Effector memory CD8-positive, alpha-beta T cell (primary cell): Measurements from ENCODE around the gene ACAD8.

Source experiments
- ATAC-seq: fragments of 150-1000 bp; cut with Tn5 transposase; replicated peaks from 2 replicates; pipeline ENCODE4 v1.10.0; 2021; ENCODE audit warnings: mild to moderate bottlenecking, moderate library complexity
- DNase-seq, 3 experiments: peaks; one replicate each; pipeline ENCODE4 v3.0.0; 2021
- H3K27ac Mint-ChIP-seq, 2 donors: one replicate each; pipeline ENCODE4 v1.8.0; 2022; ENCODE audit warnings: mild to moderate bottlenecking in 2 of 2, mixed read lengths in 2 of 2, moderate library complexity in 2 of 2
- H3K27me3 Mint-ChIP-seq, 2 donors: one replicate each; pipeline ENCODE4 v1.8.0; 2022; ENCODE audit warnings: mixed read lengths in 2 of 2
- H3K36me3 Mint-ChIP-seq: one replicate; pipeline ENCODE4 v1.8.0; 2022; ENCODE audit warnings: mild to moderate bottlenecking, moderate library complexity, mixed read lengths; ENCODE audit not compliant: insufficient read depth
- H3K4me1 Mint-ChIP-seq, 2 donors: one replicate each; pipeline ENCODE4 v1.8.0; 2022; ENCODE audit warnings: low read depth in 2 of 2, mixed read lengths in 2 of 2
- H3K4me3 Mint-ChIP-seq, 2 donors: one replicate each; pipeline ENCODE4 v1.8.0; 2022; ENCODE audit warnings: mild to moderate bottlenecking in 2 of 2, mixed read lengths in 2 of 2, moderate library complexity in 2 of 2
- H3K9me3 Mint-ChIP-seq, 2 donors: one replicate each; pipeline ENCODE4 v1.8.0; 2022; ENCODE audit warnings: mixed read lengths in 2 of 2

Gene ACAD8

DNA sequence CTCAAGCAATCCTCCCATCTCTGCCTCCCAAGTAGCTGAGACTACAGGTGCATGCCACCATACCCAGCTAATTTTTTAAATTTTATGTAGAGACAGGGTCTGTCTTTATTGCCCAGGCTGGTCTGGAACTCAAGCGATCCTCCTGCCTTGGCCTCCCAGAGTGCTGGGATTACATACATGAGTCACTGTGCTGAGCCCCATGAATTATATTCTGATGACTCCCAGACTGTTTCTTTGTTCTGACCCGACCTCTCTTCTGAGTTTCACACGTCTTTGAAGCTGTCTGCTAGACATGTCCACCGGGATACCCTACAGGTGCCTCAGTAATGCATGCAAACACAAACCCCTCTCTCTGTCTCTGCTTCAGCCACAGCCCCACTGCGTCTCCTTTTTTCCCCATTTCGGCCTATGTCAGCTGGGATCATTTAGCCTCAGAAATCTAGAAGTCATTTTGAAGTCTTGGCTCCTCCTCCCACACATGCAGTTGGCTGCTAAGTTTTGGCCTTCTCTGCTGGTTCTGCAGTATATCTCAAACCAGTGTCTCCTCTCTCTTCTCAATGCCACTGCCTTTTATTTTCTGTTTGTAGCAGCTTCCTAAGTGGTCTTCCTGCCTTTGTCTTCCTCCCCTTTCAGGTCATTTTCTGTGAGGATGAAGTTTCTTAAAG, 24.1 kb upstream of the ACAD8 start:
- no peak for DNase-seq
- Mint-ChIP-seq H3K27ac (peak overlapping the region in 1 of 2 donors; percentile 36), H3K27me3 (no peaks in the 10 kb centered on the region), H3K36me3 (peaks cover 5% of the 10 kb centered on the region), H3K4me3 (peak overlapping the region; percentile 26 to 93), H3K4me1 (peaks cover 63 to 76% of the 10 kb centered on the region in 2 donors), H3K9me3 (no peaks in the 10 kb centered on the region)
- no peak for ATAC-seq

DNA sequence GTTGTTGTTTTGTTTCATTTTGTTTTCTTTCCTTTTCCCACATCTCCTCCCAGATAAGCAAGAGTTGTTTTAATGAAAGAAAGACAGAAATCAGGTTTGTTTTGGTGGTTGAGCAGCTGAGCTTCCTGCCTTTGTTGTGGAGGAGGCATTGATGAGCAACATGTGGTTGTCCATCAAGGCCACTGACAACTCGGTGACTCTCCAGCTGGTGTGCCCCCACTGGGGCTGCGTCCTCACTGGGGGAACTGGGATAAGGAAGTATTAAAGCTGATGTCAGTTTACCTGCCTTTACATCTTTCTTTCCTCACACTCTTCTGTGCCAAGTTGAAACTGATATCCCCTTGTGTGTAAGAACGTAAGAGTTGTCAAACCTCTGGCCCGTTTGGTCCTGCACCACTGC, 23.0 kb upstream of the ACAD8 start:
- Mint-ChIP-seq H3K9me3 (no peaks in the 10 kb centered on the region), H3K36me3 (peaks cover 14% of the 10 kb centered on the region), H3K27ac (peak overlapping the region; percentile 19 to 69), H3K4me1 (peaks cover 61 to 72% of the 10 kb centered on the region in 2 donors), H3K4me3 (peak overlapping the region; percentile 26 to 93), H3K27me3 (no peaks in the 10 kb centered on the region)
- ATAC-seq (no peak), DNase-seq (no peak)

DNA sequence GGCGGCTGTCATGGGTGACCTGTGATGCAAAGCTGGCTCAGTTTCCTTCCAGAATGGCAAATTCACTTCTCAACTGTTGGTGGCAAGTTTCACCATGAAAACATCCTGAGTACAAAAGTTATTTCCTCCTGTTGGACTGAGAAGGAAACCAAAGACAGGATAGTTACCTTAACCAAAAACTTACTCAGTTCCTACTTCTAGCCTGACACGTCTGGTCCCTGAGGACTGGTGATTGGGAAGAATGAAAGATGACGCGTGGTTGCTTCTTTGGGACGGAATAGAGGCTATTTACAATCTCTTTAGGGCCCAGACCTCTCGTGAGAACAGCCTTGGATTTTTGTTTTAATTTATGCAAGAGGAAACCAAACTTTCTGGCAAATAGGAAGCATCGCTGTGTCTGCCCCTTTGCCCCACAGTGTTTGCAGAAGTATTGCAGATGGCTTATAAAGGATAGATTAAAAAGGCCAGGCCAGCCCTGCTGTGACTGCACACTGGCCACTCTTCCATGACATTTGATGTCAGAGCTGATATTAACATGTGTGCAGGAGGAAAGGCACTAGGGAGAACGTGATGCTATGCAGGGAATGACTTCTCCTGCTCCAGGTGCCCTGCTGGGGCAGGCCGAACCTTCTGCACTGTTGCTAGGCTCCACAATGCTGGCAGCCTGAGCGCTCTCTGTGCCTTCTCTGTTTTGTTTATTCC, 21.3 kb upstream of the ACAD8 start:
- H3K27ac Mint-ChIP-seq = peak overlapping the region in 1 of 2 donors; percentile 77
- H3K4me3 Mint-ChIP-seq = peak overlapping the region; percentile 33 to 65

DNA sequence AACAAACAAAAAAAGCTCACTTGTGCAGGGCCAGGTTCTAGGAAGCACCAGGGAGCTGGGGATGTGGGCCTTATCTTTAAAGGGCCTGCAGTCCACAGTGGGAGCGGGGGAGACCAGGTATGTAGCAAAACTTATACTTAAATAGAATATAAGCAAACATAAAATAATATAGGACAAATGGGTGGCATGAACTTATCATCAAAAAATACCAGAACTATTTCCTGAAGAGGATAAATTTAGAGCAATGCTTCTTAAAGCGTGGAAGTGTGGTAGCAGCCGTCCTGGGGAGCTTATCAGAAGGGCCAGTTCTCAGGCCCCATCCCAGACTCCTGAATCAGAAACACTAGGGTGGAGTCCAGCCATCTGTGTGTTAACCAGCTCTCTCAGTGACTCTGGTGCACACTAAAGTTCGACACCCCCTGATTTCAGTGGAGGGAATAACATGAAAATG, 19.6 kb upstream of the ACAD8 start:
- no peak overlapping the region for H3K4me3 Mint-ChIP-seq
- no peaks in the 10 kb centered on the region for H3K27me3 Mint-ChIP-seq
- no peak for DNase-seq
- H3K9me3 Mint-ChIP-seq = no peaks in the 10 kb centered on the region
- peak overlapping the region in 1 of 2 donors; percentile 77 for H3K27ac Mint-ChIP-seq
- peaks cover 29% of the 10 kb centered on the region for H3K36me3 Mint-ChIP-seq
- peaks cover 32 to 46% of the 10 kb centered on the region in 2 donors for H3K4me1 Mint-ChIP-seq
- no peak for ATAC-seq

More for the DNA sequence above, 21.3 kb upstream of the ACAD8 start:
- no peak for DNase-seq
- Mint-ChIP-seq H3K27me3 (no peaks in the 10 kb centered on the region), H3K4me1 (peaks cover 46 to 60% of the 10 kb centered on the region in 2 donors), H3K36me3 (peaks cover 24% of the 10 kb centered on the region), H3K9me3 (no peaks in the 10 kb centered on the region)
- no peak for ATAC-seq

DNA sequence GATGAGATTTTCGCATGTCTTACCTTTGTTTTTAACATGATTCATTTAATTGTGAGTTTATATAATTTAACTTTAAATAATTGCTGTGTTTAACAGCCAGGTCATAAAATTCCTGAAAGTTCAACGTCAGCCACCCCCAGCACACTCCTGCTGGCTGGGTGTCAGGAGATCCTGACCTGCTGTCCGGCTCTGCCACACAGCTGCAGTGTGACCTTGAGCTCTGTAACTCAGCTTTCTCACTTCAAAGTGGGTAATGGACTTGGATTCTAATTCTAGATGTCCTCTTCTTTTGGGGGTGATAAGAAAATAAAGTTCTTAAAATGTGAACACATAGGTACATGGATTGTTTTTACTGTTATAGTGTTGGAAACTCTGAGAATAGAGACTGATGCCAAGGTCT, 18.0 kb upstream of the ACAD8 start:
- Mint-ChIP-seq H3K4me3 (no peak overlapping the region), H3K4me1 (peaks cover 17 to 30% of the 10 kb centered on the region in 2 donors), H3K27me3 (no peaks in the 10 kb centered on the region), H3K9me3 (no peaks in the 10 kb centered on the region), H3K27ac (no peak overlapping the region), H3K36me3 (peaks cover 32% of the 10 kb centered on the region)
- ATAC-seq (no peak), DNase-seq (no peak)

DNA sequence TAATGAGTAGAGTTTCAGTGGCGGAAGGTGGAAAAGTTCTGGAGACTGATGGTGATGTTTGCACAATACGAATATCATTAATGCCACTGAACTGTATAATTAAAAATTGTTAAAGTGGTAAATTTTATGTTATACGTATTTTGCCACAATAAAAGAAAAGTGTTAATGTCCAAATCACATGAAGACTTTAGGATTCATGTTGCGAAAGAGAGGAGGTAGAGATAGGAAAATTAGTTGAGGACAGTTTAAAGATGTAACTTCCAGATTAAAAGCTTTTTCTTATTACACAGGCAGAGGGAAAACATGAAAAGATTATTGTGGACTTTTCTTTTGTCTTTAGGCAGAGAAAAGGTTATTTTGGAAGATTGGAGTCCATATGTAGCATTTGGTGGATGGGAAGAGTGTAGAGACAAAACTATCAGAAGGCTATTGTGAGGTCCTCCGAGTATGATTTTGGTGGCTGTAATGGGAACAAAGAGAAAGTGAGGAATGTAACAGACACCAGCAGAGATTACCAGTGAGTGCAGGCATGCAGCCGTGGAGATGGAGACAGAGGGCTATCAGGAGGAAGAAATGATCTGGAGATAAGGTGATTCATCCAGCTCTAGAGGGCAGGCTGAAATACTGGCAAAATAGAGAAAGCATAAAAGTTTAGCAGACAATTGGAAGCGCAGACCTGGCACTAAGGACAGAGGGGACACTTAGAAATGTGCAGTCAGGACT, 16.4 kb upstream of the ACAD8 start:
- Mint-ChIP-seq H3K36me3 (peaks cover 37% of the 10 kb centered on the region), H3K4me3 (no peak overlapping the region), H3K27ac (peak overlapping the region; percentile 3 to 64), H3K4me1 (peaks cover 12 to 16% of the 10 kb centered on the region in 2 donors), H3K9me3 (no peaks in the 10 kb centered on the region), H3K27me3 (no peaks in the 10 kb centered on the region)
- ATAC-seq = no peak
- no peak for DNase-seq

DNA sequence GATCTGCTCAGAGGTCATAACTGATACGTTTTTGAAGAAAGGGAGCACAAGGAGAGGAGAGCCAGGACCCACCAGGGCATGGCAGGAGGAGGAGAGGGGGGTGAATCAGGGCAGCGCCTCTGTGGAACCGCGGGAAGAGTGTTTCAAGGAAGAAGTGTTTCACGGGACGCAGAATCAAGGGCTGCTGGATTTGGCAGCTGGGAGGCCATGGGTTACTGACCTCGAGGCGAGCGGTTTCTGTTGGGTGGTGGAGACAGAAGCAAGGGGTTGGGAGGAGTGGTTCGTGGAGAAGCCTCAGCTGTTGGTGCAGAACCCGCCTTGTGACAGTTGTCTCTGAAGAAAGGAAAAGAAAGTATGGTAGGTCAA, 15.8 kb upstream of the ACAD8 start:
- Mint-ChIP-seq H3K4me1 (peaks cover 8 to 11% of the 10 kb centered on the region in 2 donors), H3K27me3 (no peaks in the 10 kb centered on the region), H3K27ac (no peak overlapping the region), H3K9me3 (no peaks in the 10 kb centered on the region), H3K4me3 (no peak overlapping the region), H3K36me3 (peaks cover 39% of the 10 kb centered on the region)
- DNase-seq = no peak
- ATAC-seq = no peak

DNA sequence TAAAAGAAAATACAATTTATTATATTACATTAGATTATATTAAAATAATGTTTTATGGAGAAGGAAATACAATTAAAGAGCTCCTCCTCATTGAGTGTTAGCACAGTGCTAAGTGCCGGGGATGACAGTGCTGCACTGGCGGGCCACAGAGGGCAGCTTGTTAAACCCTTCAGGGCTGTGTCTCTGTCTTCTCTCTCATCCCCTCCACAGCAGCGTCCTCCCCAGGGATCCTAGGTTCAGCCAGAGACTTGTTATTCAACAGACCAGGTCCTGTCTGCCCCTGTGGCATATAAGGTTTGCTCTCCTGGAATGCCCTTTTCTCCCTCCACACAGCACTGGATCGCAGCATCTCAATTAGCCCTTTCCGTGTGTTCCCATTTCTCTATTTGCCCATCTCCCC, 14.4 kb upstream of the ACAD8 start:
- Mint-ChIP-seq H3K4me3 (no peak overlapping the region), H3K9me3 (no peaks in the 10 kb centered on the region), H3K27ac (no peak overlapping the region), H3K36me3 (peaks cover 49% of the 10 kb centered on the region), H3K27me3 (no peaks in the 10 kb centered on the region), H3K4me1 (peaks cover 0 to 5% of the 10 kb centered on the region in 2 donors)
- no peak for DNase-seq
- no peak for ATAC-seq

DNA sequence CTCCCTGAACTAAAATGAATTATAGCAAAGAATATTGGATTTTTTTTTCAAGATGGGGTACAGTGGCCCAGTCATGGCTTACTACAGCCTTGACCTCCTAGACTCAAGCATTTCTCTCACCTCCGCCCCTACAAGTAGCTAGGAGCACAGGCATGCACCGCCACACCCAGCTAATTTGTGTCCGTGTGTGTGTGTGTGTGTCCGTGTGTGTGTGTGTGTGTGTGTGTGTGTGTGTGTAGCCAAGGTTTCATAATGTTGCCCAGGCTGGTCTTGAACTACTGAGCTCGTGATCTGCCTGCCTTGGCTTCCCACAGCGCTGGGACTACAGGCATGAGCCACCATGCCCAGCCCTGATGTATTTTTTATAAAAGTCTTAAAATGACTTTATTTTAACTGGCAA, 12.8 kb upstream of the ACAD8 start:
- Mint-ChIP-seq H3K9me3 (no peaks in the 10 kb centered on the region), H3K4me3 (no peak overlapping the region), H3K36me3 (peaks cover 49% of the 10 kb centered on the region)

DNA sequence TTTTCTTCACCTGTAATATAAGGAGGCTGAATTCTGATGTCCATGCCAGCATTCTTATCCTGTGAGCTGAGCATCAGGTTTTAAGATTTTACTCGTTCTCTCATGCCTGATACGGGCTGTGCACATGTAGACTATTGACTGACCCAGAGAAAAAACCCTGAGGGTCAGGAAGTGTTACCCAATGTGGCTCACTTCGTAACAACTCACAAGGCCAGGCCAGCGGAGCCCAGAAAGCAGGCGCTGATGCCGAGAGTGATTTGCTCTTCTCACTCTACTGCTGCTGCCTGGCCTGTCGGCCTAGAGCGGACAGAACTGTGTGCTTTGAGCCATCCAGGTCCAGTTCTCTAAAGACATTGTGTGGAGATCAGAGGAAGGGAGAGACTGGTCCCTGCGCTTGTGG, 11.0 kb upstream of the ACAD8 start:
- Mint-ChIP-seq H3K9me3 (no peaks in the 10 kb centered on the region), H3K27ac (peak overlapping the region in 1 of 2 donors; percentile 35), H3K36me3 (peaks cover 47% of the 10 kb centered on the region), H3K4me3 (no peak overlapping the region), H3K27me3 (no peaks in the 10 kb centered on the region), H3K4me1 (no peaks in the 10 kb centered on the region)
- ATAC-seq (no peak), DNase-seq (no peak)

More for the DNA sequence above, 12.8 kb upstream of the ACAD8 start:
- Mint-ChIP-seq H3K27ac (no peak overlapping the region), H3K27me3 (no peaks in the 10 kb centered on the region), H3K4me1 (peaks cover 0 to 5% of the 10 kb centered on the region in 2 donors)
- DNase-seq (no peak), ATAC-seq (no peak)

DNA sequence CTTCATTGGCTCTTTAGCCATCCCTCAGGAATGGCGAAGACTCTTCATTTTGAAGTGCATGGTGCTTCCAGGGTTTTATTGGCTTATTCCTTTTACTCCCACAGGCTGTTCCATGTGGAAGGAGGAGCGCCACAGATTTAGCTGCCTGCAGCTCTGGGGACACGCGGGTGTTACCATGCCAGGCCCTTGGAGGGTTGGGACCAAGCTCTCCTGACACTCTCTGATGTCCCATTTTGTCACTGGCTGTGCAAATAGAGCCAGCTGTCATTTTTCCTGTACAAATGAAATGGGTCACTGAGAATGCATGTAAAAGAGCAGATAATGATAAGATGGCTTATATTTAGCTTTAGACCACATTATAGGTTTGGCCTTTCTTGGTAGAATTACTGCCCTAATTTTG, 9.5 kb upstream of the ACAD8 start:
- peaks cover 56% of the 10 kb centered on the region for H3K36me3 Mint-ChIP-seq
- peak overlapping the region in 1 of 2 donors; percentile 75 for H3K27ac Mint-ChIP-seq
- H3K4me3 Mint-ChIP-seq = no peak overlapping the region
- H3K27me3 Mint-ChIP-seq = no peaks in the 10 kb centered on the region
- ATAC-seq (no peak), DNase-seq (no peak)
- no peaks in the 10 kb centered on the region for H3K4me1 Mint-ChIP-seq
- H3K9me3 Mint-ChIP-seq = no peaks in the 10 kb centered on the region

DNA sequence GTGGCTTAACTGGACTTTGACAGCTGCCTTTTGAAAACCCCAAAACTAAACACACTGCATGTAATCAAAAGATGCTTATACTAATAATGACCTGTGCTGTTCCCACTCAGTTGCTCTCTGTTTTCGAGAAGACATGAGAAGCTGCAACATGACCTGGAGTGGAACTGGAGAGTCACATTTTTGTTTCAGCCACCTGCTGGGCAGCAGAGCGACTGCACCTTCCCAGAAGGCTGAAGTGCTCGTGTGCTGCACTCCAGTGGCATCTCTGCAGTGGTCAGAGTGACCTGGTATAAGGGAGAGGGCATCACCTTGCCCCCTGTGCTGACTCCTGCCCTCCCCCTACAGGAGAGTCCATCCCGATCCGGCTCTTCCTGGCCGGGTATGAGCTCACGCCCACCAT, 8.8 kb upstream of the ACAD8 start:
- Mint-ChIP-seq H3K9me3 (no peaks in the 10 kb centered on the region), H3K27ac (peak overlapping the region; percentile 26 to 75), H3K4me3 (no peak overlapping the region), H3K27me3 (no peaks in the 10 kb centered on the region), H3K36me3 (peaks cover 57% of the 10 kb centered on the region), H3K4me1 (no peaks in the 10 kb centered on the region)
- peak in 1 of 3 experiments; percentile 24 for DNase-seq
- peak; percentile 63 for ATAC-seq

DNA sequence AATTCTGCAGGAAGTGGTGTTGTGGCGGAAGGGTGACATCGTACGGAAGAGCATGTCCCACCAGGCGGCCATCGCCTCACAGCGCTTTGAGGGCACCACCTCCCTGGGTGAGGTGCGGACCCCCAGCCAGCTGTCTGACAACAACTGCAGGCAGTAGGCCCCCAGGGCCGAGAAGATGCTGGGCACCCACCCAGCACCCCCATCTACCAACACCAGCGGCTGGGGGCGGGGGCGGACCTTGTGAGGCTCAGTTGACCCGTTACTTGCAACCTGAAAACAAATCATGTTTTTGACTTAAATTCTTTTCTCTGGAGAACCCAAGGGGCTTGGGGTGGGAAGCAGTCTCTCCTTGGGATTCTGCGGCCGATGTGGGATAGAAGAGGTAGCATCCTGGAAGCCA, 7.9 kb upstream of the ACAD8 start:
- DNase-seq = no peak
- no peaks in the 10 kb centered on the region for H3K4me1 Mint-ChIP-seq
- no peak for ATAC-seq
- H3K27me3 Mint-ChIP-seq = no peaks in the 10 kb centered on the region
- H3K4me3 Mint-ChIP-seq = no peak overlapping the region
- no peak overlapping the region for H3K27ac Mint-ChIP-seq
- no peaks in the 10 kb centered on the region for H3K9me3 Mint-ChIP-seq
- H3K36me3 Mint-ChIP-seq = peaks cover 57% of the 10 kb centered on the region
